ENCODE measurements around the gene ACER1. TPM values are rescaled to one million over a fixed set of nuclear protein-coding genes. Genes with fewer than 3 reads are reported as not detected.

ACER1 gene
- total and polyA plus RNA-seq, 2 experiments from 2014 or later, result not detected

DNA sequence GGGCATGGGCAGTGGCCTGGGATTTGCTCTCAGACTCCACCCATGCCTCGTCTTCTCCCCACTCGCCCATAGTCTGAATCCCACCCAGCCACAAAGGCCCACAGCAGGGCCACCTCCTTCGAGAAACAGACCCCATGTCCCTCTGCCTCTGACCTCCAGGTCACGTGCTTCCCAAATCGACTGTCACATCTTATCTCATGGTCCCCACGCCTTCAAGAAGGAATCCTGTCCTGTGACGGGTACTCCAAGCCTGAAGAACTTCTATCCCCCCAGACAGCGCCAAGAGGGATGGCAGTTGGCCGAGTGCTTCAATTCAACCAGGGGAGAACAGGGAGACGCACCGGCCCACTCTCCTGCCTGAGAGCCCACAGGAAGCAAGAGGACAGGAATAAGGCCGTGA, 70.1 kb downstream of the ACER1 start:
- Histone ChIP-seq H3K27ac (ENCODE audit: low read depth) (no peak overlapping the region), H3K79me2 (replicated peaks; ENCODE audit: insufficient read depth) (peaks cover 77% of the 10 kb centered on the region), H3K4me3 (no peak overlapping the region), H3K9me2 (ENCODE audit: insufficient read depth) (no peaks in the 10 kb centered on the region), H3K4me1 (ENCODE audit: insufficient read depth) (0 out of 2 replicates have a peak, but pooled peaks cover 6% of the 10 kb centered on the region), H3F3A (replicated peaks; ENCODE audit: low read depth) (no peaks in the 10 kb centered on the region), H2AFZ (no peak overlapping the region), H3K36me3 (ENCODE audit: insufficient read depth) (peaks cover 7% of the 10 kb centered on the region; the same call in 1 of the 2 replicates), H3K4me2 (no peak overlapping the region), H4K20me1 (replicated peaks; ENCODE audit: insufficient read depth) (peaks cover 20% of the 10 kb centered on the region), H3K27me3 (ENCODE audit: insufficient read depth) (no peaks in the 10 kb centered on the region)
- Mint-ChIP-seq H3K27me3 (ENCODE audit: insufficient read depth, low read depth, poor library complexity) (peaks cover 10% of the 10 kb centered on the region), H3K36me3 (ENCODE audit: low read depth) (peaks cover 60% of the 10 kb centered on the region), H3K4me1 (peaks cover 11% of the 10 kb centered on the region), H3K27ac (no peak overlapping the region; the same call in 1 of the 2 replicates), H3K9me3 (no peaks in the 10 kb centered on the region), H3K4me3 (no peak overlapping the region; the same call in 2 of the 3 replicates)
- ATAC-seq (no peak), DNase-seq (ENCODE audit: low spot score) (no peak)
- TF ChIP-seq NANOG (IDR thresholded peaks at IDR 0.05; ENCODE audit: borderline replicate concordance), result no peak
- TF ChIP-seq REST (IDR thresholded peaks at IDR 0.05; ENCODE audit: unreplicated experiment), result no peak
- no peak for TF ChIP-seq JUNB (IDR thresholded peaks at IDR 0.05; ENCODE audit: unreplicated experiment)
- TF ChIP-seq ETS1 (IDR thresholded peaks at IDR 0.05), result no peak
- TF ChIP-seq POLR2AphosphoS5 (IDR thresholded peaks at IDR 0.05; ENCODE audit: low read depth), result no peak
- no peak for TF ChIP-seq EZH2phosphoT487 (IDR thresholded peaks at IDR 0.05; ENCODE audit: unreplicated experiment)
- TF ChIP-seq, protein P1, sequence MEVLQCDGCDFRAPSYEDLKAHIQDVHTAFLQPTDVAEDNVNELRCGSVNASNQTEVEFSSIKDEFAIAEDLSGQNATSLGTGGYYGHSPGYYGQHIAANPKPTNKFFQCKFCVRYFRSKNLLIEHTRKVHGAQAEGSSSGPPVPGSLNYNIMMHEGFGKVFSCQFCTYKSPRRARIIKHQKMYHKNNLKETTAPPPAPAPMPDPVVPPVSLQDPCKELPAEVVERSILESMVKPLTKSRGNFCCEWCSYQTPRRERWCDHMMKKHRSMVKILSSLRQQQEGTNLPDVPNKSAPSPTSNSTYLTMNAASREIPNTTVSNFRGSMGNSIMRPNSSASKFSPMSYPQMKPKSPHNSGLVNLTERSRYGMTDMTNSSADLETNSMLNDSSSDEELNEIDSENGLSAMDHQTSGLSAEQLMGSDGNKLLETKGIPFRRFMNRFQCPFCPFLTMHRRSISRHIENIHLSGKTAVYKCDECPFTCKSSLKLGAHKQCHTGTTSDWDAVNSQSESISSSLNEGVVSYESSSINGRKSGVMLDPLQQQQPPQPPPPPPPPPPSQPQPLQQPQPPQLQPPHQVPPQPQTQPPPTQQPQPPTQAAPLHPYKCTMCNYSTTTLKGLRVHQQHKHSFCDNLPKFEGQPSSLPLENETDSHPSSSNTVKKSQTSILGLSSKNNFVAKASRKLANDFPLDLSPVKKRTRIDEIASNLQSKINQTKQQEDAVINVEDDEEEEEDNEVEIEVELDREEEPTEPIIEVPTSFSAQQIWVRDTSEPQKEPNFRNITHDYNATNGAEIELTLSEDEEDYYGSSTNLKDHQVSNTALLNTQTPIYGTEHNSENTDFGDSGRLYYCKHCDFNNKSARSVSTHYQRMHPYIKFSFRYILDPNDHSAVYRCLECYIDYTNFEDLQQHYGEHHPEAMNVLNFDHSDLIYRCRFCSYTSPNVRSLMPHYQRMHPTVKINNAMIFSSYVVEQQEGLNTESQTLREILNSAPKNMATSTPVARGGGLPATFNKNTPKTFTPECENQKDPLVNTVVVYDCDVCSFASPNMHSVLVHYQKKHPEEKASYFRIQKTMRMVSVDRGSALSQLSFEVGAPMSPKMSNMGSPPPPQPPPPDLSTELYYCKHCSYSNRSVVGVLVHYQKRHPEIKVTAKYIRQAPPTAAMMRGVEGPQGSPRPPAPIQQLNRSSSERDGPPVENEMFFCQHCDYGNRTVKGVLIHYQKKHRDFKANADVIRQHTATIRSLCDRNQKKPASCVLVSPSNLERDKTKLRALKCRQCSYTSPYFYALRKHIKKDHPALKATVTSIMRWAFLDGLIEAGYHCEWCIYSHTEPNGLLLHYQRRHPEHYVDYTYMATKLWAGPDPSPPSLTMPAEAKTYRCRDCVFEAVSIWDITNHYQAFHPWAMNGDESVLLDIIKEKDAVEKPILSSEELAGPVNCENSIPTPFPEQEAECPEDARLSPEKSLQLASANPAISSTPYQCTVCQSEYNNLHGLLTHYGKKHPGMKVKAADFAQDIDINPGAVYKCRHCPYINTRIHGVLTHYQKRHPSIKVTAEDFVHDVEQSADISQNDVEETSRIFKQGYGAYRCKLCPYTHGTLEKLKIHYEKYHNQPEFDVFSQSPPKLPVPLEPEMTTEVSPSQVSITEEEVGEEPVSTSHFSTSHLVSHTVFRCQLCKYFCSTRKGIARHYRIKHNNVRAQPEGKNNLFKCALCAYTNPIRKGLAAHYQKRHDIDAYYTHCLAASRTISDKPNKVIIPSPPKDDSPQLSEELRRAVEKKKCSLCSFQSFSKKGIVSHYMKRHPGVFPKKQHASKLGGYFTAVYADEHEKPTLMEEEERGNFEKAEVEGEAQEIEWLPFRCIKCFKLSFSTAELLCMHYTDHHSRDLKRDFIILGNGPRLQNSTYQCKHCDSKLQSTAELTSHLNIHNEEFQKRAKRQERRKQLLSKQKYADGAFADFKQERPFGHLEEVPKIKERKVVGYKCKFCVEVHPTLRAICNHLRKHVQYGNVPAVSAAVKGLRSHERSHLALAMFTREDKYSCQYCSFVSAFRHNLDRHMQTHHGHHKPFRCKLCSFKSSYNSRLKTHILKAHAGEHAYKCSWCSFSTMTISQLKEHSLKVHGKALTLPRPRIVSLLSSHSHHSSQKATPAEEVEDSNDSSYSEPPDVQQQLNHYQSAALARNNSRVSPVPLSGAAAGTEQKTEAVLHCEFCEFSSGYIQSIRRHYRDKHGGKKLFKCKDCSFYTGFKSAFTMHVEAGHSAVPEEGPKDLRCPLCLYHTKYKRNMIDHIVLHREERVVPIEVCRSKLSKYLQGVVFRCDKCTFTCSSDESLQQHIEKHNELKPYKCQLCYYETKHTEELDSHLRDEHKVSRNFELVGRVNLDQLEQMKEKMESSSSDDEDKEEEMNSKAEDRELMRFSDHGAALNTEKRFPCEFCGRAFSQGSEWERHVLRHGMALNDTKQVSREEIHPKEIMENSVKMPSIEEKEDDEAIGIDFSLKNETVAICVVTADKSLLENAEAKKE (CRISPR knock-in tag; IDR thresholded peaks at IDR 0.05), result no peak
- no peak for TF ChIP-seq CTCF (conservative IDR thresholded peaks at IDR 0.05; ENCODE audit: low read depth in 2 of 2)
